Mucosa of stomach (tissue), 1 donor: ENCODE measurements around the gene VCX3B.
"Not testable (repeated sequence)": the region's sequence is repeated elsewhere in the genome, so short reads cannot be mapped to it uniquely, and the experiment has no call there.

Experiments used
- H3K27me3 ChIP-seq: one replicate; pipeline ENCODE4 v1.7.0; 2013; ENCODE audit warnings: mild to moderate bottlenecking, low read length; ENCODE audit not compliant: control insufficient read depth, insufficient read depth
- H3K36me3 ChIP-seq: one replicate; pipeline ENCODE4 v1.7.0; 2013; ENCODE audit warnings: low read length; ENCODE audit not compliant: control insufficient read depth, insufficient read depth
- H3K4me1 ChIP-seq: one replicate; pipeline ENCODE4 v1.7.0; 2013; ENCODE audit warnings: mild to moderate bottlenecking, low read length; ENCODE audit not compliant: control insufficient read depth, insufficient read depth
- H3K4me3 ChIP-seq: one replicate; pipeline ENCODE4 v1.7.0; 2013; ENCODE audit warnings: low read length
- H3K9ac ChIP-seq: one replicate; pipeline ENCODE4 v1.7.0; 2013; ENCODE audit warnings: mild to moderate bottlenecking, low read length, moderate library complexity
- H3K9me3 ChIP-seq: one replicate; pipeline ENCODE4 v1.7.0; 2013; ENCODE audit warnings: mild to moderate bottlenecking, low read length, moderate library complexity; ENCODE audit not compliant: control insufficient read depth
- donor health status: Pancreatic carcinoma.

The VCX3B gene

DNA sequence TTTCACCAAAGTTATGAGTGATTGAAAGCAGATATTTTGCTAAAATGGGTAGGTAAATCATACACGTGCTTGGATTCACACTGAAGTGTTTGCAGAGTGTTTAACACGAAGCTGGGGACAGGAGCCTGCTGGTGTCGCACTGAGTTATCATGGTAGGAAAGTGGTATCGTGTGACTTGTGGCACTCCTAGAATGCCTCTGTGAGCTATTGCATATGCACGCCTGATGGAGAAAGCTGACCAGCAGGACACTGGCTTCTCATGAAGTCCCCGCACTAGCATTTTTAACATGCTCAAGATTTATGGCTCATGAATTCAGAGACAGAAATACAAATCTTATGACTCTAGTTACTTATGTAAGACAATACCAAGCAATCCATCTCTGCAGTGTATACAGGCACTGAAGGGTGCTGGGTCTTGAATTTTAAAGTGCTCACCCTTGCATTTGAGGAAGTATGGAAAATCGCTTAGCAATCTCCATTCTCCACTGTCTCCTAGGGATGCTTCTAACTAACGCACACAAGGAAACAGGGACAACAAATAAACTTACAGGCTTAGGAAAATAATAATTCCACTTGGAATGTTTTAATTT is 19.8 kb downstream of the VCX3B start:
- Histone ChIP-seq H3K9me3 (no peaks in the 10 kb centered on the region), H3K4me3 (no peak overlapping the region), H3K9ac (no peak overlapping the region), H3K4me1 (no peaks in the 10 kb centered on the region), H3K36me3 (no peaks in the 10 kb centered on the region), H3K27me3 (no peaks in the 10 kb centered on the region)

DNA sequence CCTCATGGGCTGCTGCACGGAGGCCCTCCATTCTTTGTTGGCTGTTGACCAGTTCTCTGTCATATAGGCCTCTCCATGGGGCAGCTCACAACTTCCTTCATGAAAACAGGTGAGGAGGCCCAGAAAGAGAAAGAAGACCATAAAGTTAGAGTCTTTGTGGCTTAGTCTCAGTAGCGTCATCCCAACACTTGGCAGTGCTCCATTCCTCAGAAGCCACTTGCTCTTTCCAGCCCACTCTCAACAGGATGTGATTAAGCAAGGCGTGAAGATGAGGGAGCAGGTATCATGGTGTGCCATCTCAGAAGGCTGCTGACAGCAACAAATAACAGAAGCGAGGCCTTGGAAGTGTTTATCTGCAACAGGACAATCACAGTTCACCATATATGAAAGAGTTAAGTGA is 30.4 kb downstream of the VCX3B start:
- H3K27me3 ChIP-seq, H3K9me3 ChIP-seq, H3K36me3 ChIP-seq, H3K9ac ChIP-seq, H3K4me3 ChIP-seq, H3K4me1 ChIP-seq: not testable (repeated sequence)

DNA sequence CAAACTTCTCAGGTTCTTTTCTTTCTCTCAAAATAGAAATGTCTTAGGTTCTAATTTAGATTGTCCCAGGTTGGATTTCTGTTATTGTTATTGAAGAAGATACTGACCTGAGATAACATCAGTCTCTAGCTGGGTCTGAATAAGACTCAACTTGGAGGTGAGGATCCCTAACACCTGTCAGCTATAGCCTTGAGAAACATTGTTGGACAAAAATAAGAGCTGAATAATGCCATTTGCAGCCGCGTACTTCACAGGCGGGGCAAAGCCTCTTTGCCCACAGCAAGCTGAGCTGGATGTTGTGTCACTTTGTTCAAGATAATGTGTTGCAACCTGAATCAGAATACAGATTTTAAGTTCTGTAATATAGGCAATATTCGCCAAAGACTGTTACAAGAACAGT is 35.6 kb downstream of the VCX3B start:
- H3K4me1 ChIP-seq: no peaks in the 10 kb centered on the region
- H3K27me3 ChIP-seq: no peaks in the 10 kb centered on the region
- no peak overlapping the region for H3K4me3 ChIP-seq
- H3K9ac ChIP-seq: no peak overlapping the region
- no peaks in the 10 kb centered on the region for H3K36me3 ChIP-seq
- no peaks in the 10 kb centered on the region for H3K9me3 ChIP-seq

DNA sequence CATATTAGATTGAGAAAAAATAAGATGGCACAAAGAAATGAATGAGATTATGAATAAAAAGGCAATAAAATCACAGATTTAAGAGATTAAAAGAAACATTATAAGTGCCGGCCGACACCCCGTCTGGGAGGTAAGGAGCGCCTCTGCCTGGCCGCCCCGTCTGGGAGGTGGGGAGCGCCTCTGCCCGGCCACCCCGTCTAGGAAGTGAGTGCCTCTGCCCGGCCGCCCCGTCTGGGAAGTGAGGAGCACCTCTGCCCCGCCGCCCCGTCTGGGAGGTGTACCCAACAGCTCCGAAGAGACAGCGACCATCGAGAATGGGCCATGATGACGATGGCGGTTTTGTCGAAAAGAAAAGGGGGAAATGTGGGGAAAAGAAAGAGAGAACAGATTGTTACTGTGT is 37.5 kb downstream of the VCX3B start:
- not testable (repeated sequence) for H3K4me1 ChIP-seq, H3K36me3 ChIP-seq

DNA sequence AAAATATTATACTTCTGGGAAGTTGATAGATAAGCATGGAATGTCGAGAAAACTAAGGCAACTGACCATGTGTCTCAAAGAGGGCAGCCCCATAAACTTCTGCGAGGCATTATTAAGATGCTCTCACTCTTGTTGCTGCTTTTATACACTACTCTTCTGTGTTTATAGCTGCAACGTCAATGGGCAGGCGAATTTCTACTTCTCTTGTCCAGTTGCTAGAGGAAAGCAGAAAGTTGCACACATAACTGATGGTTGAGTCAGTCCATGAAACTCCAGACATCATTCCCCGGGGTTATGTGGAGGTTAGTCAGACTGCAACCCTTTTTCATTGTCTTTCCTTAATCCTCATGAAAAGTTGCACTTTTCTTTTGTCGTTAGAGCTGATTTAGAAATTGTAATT is 39.8 kb downstream of the VCX3B start:
- Histone ChIP-seq H3K9ac (no peak overlapping the region), H3K4me1 (no peaks in the 10 kb centered on the region), H3K4me3 (no peak overlapping the region), H3K9me3 (no peaks in the 10 kb centered on the region), H3K36me3 (no peaks in the 10 kb centered on the region), H3K27me3 (no peaks in the 10 kb centered on the region)

More for the DNA sequence above, 37.5 kb downstream of the VCX3B start:
- not testable (repeated sequence) for H3K4me3 ChIP-seq, H3K9ac ChIP-seq, H3K27me3 ChIP-seq, H3K9me3 ChIP-seq
